HepG2 (cell line): ENCODE data around the gene NEURL1B. TPM values are rescaled to one million over a fixed set of nuclear protein-coding genes. Genes with fewer than 3 reads are reported as not detected.

Experiments used
- ATAC-seq: fragments of 200-7000 bp; cut with Tn5 transposase; 3 replicates; pipeline ENCODE4 v1.9.1; 2020; ENCODE audit warnings: mild to moderate bottlenecking, moderate library complexity
- BruUV-seq: library from RNA; stranded (reverse); fragments of 400-500 nt; replicated peaks from 2 replicates; lab custom pipeline; 2021; lab: Mats Ljungman, UMichigan
- CTCF ChIA-PET: fragments of 300-600 bp; formaldehyde crosslinking; extraction: SDS; loops from one replicate; lab custom pipeline; 2021; ENCODE audit warnings: low total read pairs, inconsistent platforms, low intra/inter-chr PET ratio; lab: Yijun Ruan, JAX
- POLR2A ChIA-PET: fragments of 350-600 bp; sonication (Branson Sonifier 250); formaldehyde crosslinking; loops from one replicate; lab custom pipeline; 2020; ENCODE audit warnings: antibody characterized with exemption, inconsistent platforms; lab: Yijun Ruan, JAX
- DNase-seq: peaks from one replicate; pipeline ENCODE4 v3.0.0-alpha.2; 2015; ENCODE audit warnings: low spot score
- FAIRE-seq: peaks from 3 replicates; lab custom pipeline; 2011; peaks lifted over from hg19 to GRCh38; lab: Jason Lieb, UNC
- H2AFZ ChIP-seq: one replicate; pipeline ENCODE4 v1.6.1; 2011; ENCODE audit warnings: low read length, inconsistent platforms
- H3K27ac ChIP-seq: fragments of 300-600 bp; 3 replicates; pipeline ENCODE4 v1.8.0; 2011; ENCODE audit warnings: mixed run types, mild to moderate bottlenecking, mixed read lengths, low read length, inconsistent platforms; ENCODE audit not compliant: insufficient read depth; ENCODE audit errors: extremely low read length
- H3K27me3 ChIP-seq, 2 experiments: fragments of 200-600 bp in 1 of 2; 2 replicates in 1 of 2; 3 replicates in 1 of 2; pipeline versions ENCODE4 v1.6.0 to v1.8.0; 2011; ENCODE audit warnings: low read length in 2 of 2, mild to moderate bottlenecking in 2 of 2, moderate library complexity in 2 of 2, inconsistent platforms in 1 of 2; ENCODE audit not compliant: insufficient read depth in 2 of 2, control insufficient read depth in 1 of 2
- H3K36me3 ChIP-seq, 2 experiments: fragments of 200-600 bp in 1 of 2; replicated peaks in 1 of 2; 2 replicates in 1 of 2; 3 replicates in 1 of 2; pipeline versions ENCODE4 v1.5.1 to v1.8.0; 2011; ENCODE audit warnings: low read length in 2 of 2, inconsistent platforms in 1 of 2; ENCODE audit not compliant: insufficient read depth in 2 of 2, control insufficient read depth in 1 of 2
- H3K4me1 ChIP-seq: 2 replicates; pipeline ENCODE4 v1.5.1; 2012; ENCODE audit warnings: low read length, inconsistent platforms; ENCODE audit not compliant: insufficient read depth
- H3K4me2 ChIP-seq: 2 replicates; pipeline ENCODE4 v1.6.0; 2011; ENCODE audit warnings: low read depth, low read length, inconsistent platforms
- H3K4me3 ChIP-seq, 3 experiments: fragments of 200-600 bp in 1 of 3; sonication (generic), shearing (Covaris generic) in 1 of 3; replicated peaks in 1 of 3; 2 replicates each; pipeline ENCODE4 v1.5.1; 2011 to 2016; ENCODE audit warnings: low read length in 3 of 3, inconsistent platforms in 2 of 3, low read depth in 2 of 3, mild to moderate bottlenecking in 2 of 3, control low read depth in 1 of 3, mixed read lengths in 1 of 3; ENCODE audit not compliant: insufficient read depth in 1 of 3
- H3K79me2 ChIP-seq: one replicate; pipeline ENCODE4 v1.6.1; 2011; ENCODE audit warnings: low read length, inconsistent platforms; ENCODE audit not compliant: insufficient read depth
- H3K9ac ChIP-seq: 2 replicates; pipeline ENCODE4 v1.6.0; 2011; ENCODE audit warnings: mild to moderate bottlenecking, low read depth, low read length, inconsistent platforms; ENCODE audit not compliant: insufficient read depth
- H3K9me3 ChIP-seq: 2 replicates; pipeline ENCODE4 v1.5.1; 2012; ENCODE audit warnings: mild to moderate bottlenecking, low read length
- H4K20me1 ChIP-seq: 2 replicates; pipeline ENCODE4 v1.6.0; 2011; ENCODE audit warnings: inconsistent platforms, mild to moderate bottlenecking, low read length, moderate library complexity; ENCODE audit not compliant: insufficient read depth
- AGO1 ChIP-seq: fragments of 200-400 bp; formaldehyde crosslinking; IDR thresholded peaks from 2 replicates; pipeline ENCODE4 v1.6.1; 2017; ENCODE audit warnings: mild to moderate bottlenecking, low read depth, low read length, moderate library complexity; ENCODE audit not compliant: poor library complexity, severe bottlenecking
- CREM ChIP-seq, 2 experiments: sonication (generic) in 1 of 2; formaldehyde crosslinking in 1 of 2; IDR thresholded peaks; 2 replicates each; pipeline versions ENCODE4 v1.4.0 to v1.6.1; 2016 to 2020; ENCODE audit warnings: antibody characterized with exemption in 1 of 2, mild to moderate bottlenecking in 1 of 2, missing genetic modification reagents in 1 of 2
- ELF1 ChIP-seq: sonication (generic); formaldehyde crosslinking; IDR thresholded peaks from 2 replicates; pipeline ENCODE4 v1.4.0; 2020; ENCODE audit warnings: missing genetic modification reagents
- FOXO1 ChIP-seq: sonication (generic); formaldehyde crosslinking; IDR thresholded peaks from 2 replicates; pipeline ENCODE4 v1.4.0; 2020; ENCODE audit warnings: missing genetic modification reagents
- ISL2 ChIP-seq: sonication (generic); formaldehyde crosslinking; IDR thresholded peaks from 2 replicates; pipeline ENCODE4 v1.5.0; 2020; ENCODE audit warnings: missing genetic modification reagents
- PAX8 ChIP-seq: sonication (generic); formaldehyde crosslinking; IDR thresholded peaks from 2 replicates; pipeline ENCODE4 v1.8.0; 2022; ENCODE audit warnings: mild to moderate bottlenecking, missing genetic modification reagents, borderline replicate concordance
- SATB2 ChIP-seq: sonication (generic); formaldehyde crosslinking; IDR thresholded peaks from 2 replicates; pipeline ENCODE4 v1.5.0; 2020; ENCODE audit warnings: missing genetic modification reagents
- SNRNP70 ChIP-seq: fragments of 200-400 bp; formaldehyde crosslinking; IDR thresholded peaks from 2 replicates; pipeline ENCODE4 v1.6.1; 2017; ENCODE audit warnings: mild to moderate bottlenecking, low read depth, low read length, moderate library complexity
- TBP ChIP-seq: sonication (generic); formaldehyde crosslinking; IDR thresholded peaks from 2 replicates; pipeline ENCODE4 v1.5.0; 2020; ENCODE audit warnings: missing genetic modification reagents
- THAP11 ChIP-seq: IDR thresholded peaks from 2 replicates; pipeline ENCODE4 v1.6.1; 2016; ENCODE audit warnings: missing biosample characterization, missing genetic modification reagents
- ZBTB20 ChIP-seq: sonication (generic); formaldehyde crosslinking; IDR thresholded peaks from 2 replicates; pipeline ENCODE4 v1.8.1; 2023; ENCODE audit warnings: missing genetic modification reagents, low read depth, mild to moderate bottlenecking, borderline replicate concordance
- ZBTB4 ChIP-seq: sonication (generic); formaldehyde crosslinking; IDR thresholded peaks from 2 replicates; pipeline ENCODE4 v1.4.0; 2020; ENCODE audit warnings: missing genetic modification reagents, mild to moderate bottlenecking, borderline replicate concordance
- ZSCAN21 ChIP-seq: sonication (generic); formaldehyde crosslinking; IDR thresholded peaks from 2 replicates; pipeline ENCODE4 v1.8.0; 2022; ENCODE audit warnings: mild to moderate bottlenecking, missing genetic modification reagents, moderate library complexity, borderline replicate concordance
- WGBS: methylation state at CpG from one replicate; pipeline ENCODE4 v1.1.6; 2017; ENCODE audit warnings: low lambda C conversion rate; 5-methylcytosine and 5-hydroxymethylcytosine counted together
- in situ Hi-C: cut with HindIII; loops from 2 replicates; pipeline ENCODE4 v1.10.0; 2017; ENCODE audit warnings: low pct_unique_long_range_greater_than_20kb; ENCODE audit not compliant: extremely low pct_ligation_motif_present
- intact Hi-C: fragments of 100-400 bp; cut with micrococcal nuclease; formaldehyde crosslinking; loops from one replicate; pipeline ENCODE4 v1.10.0; 2022; ENCODE audit not compliant: unreplicated experiment
- polyA plus RNA-seq, 8 experiments: library from polyadenylated mRNA; depleted of rRNA in 3 of 8; stranded (reverse) in 7 of 8; unstranded in 1 of 8; fragments of >200 nt; fragmentation: Illumina TruSeq in 4 of 8; extraction: Trizol in 4 of 8; gene quantifications; 2 replicates each; pipeline versions ENCODE4 v1.2.1 to v1.2.3, GENCODE V29; 2011 to 2016; ENCODE audit warnings: low read depth in 4 of 8, missing spikeins in 1 of 8, mixed read lengths in 1 of 8; ENCODE audit not compliant: insufficient read depth in 1 of 8
- total RNA-seq, 5 experiments: library from RNA; depleted of rRNA; stranded (reverse); fragments of >200 nt; fragmentation: Illumina TruSeq; extraction: Trizol; gene quantifications; 2 replicates each; pipeline ENCODE4 v1.2.3, GENCODE V29; 2016; ENCODE audit warnings: low read depth in 1 of 5
- TF ChIP-seq, protein P1 (sequence below): sonication (generic); formaldehyde crosslinking; IDR thresholded peaks from 2 replicates; pipeline ENCODE4 v1.5.0; 2020; ENCODE audit warnings: mild to moderate bottlenecking, missing genetic modification reagents, borderline replicate concordance

Gene NEURL1B
- total and polyA plus RNA-seq, 2 of the 13 experiments (the other 11 are each of a cell fraction or from before 2014, with no cell fraction given): 0.09 to 0.13 TPM

DNA sequence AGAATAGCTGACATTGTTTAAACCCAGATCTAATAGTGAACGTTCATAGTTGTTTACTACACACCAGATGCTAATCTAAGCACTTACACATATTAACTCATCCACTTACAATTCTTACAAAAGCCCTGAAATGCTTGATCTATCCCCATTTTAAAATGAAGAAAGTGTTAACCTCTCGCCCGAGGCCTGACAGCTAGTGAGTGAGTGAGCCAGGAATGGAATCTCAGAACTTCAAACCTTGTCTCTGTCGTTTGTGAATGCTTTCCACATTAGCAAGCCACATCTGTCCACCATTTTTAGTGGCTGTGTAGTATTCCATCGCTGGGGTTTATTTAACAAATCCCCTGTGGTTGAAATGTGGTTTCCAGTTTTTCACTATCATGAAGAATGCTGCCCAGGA, 24.9 kb upstream of the NEURL1B start:
- peaks cover 0 to 39% of the 10 kb centered on the region in 2 experiments; a peak in 4 of 5 replicates for H3K27me3 ChIP-seq
- TF ChIP-seq FOXO1 (CRISPR knock-in tag): no peak
- TF ChIP-seq CREM (IDR thresholded peaks at IDR 0.05): no peak
- TF ChIP-seq CREM (CRISPR knock-in tag; IDR thresholded peaks at IDR 0.05): no peak
- no peak for TF ChIP-seq AGO1
- TF ChIP-seq, protein P1, sequence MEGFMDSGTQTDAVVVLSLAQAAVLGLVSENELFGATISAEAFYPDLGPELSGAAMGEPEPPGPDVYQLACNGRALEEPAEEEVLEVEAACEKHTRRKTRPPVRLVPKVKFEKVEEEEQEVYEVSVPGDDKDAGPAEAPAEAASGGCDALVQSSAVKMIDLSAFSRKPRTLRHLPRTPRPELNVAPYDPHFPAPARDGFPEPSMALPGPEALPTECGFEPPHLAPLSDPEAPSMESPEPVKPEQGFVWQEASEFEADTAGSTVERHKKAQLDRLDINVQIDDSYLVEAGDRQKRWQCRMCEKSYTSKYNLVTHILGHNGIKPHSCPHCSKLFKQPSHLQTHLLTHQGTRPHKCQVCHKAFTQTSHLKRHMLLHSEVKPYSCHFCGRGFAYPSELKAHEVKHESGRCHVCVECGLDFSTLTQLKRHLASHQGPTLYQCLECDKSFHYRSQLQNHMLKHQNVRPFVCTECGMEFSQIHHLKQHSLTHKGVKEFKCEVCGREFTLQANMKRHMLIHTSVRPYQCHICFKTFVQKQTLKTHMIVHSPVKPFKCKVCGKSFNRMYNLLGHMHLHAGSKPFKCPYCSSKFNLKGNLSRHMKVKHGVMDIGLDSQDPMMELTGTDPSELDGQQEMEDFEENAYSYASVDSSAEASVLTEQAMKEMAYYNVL (CRISPR knock-in tag): no peak
- TF ChIP-seq TBP (CRISPR knock-in tag): no peak
- TF ChIP-seq ELF1 (CRISPR knock-in tag): no peak
- no peak for TF ChIP-seq ZBTB4
- TF ChIP-seq SNRNP70: no peak
- no peak for TF ChIP-seq ZBTB20
- no peak for TF ChIP-seq SATB2
- no peak for TF ChIP-seq PAX8 (CRISPR knock-in tag)
- TF ChIP-seq ISL2 (CRISPR knock-in tag): no peak
- TF ChIP-seq ZSCAN21: no peak
- no peak for TF ChIP-seq THAP11
- TF ChIP-seq, all 625 proteins: peak for 0
- in situ Hi-C loops (no loop called here), intact Hi-C loops (no loop called here)
- no peak overlapping the region for H3K4me3 ChIP-seq
- 9% methylated on average over 5 of the region's 5 CpGs for WGBS
- no peak for DNase-seq
- H2AFZ ChIP-seq: no peak overlapping the region
- H3K27ac ChIP-seq: no peak overlapping the region
- no peaks in the 10 kb centered on the region for H4K20me1 ChIP-seq
- no peaks in the 10 kb centered on the region for H3K4me1 ChIP-seq
- no peaks in the 10 kb centered on the region for H3K9me3 ChIP-seq
- no peak overlapping the region for H3K4me2 ChIP-seq
- ChIA-PET CTCF (no interaction called here), POLR2A (no interaction called here)
- H3K36me3 ChIP-seq: no peaks in the 10 kb centered on the region
- no peak for FAIRE-seq
- no TSS peak for BruUV-seq
- ATAC-seq: no peak
- H3K9ac ChIP-seq: no peak overlapping the region
- H3K79me2 ChIP-seq: no peaks in the 10 kb centered on the region
